ENCODE measurements around the gene BMERB1. TPM values are rescaled to one million over a fixed set of nuclear protein-coding genes. Genes with fewer than 3 reads are reported as not detected.

Gene BMERB1
- total RNA-seq, 2 donors from 2014 or later = 22.3 to 30.7 TPM

GRCh38 chr16:15483857-15484256, 49.5 kb downstream of the BMERB1 start:
- no peak for ATAC-seq (replicated peaks in 1 of 2)
- H3K27ac Mint-ChIP-seq = no peak overlapping the region
- no peaks in the 10 kb centered on the region for H3K27me3 Mint-ChIP-seq (ENCODE audit: low read depth)
- DNase-seq = no peak
- H3K4me3 Mint-ChIP-seq = no peak overlapping the region
- no peaks in the 10 kb centered on the region for H3K9me3 Mint-ChIP-seq
- H3K36me3 Mint-ChIP-seq (ENCODE audit: insufficient read depth in 2 of 2) = no peaks in the 10 kb centered on the region
- peaks cover 16% of the 10 kb centered on the region for H3K4me1 Mint-ChIP-seq (ENCODE audit: low read depth)

GRCh38 chr16:15484662-15485061, 50.3 kb downstream of the BMERB1 start:
- ATAC-seq (replicated peaks in 1 of 2) (no peak), DNase-seq (no peak)
- no peak overlapping the region for H3K27ac Mint-ChIP-seq
- H3K4me3 Mint-ChIP-seq = no peak overlapping the region
- no peaks in the 10 kb centered on the region for H3K9me3 Mint-ChIP-seq
- no peaks in the 10 kb centered on the region for H3K36me3 Mint-ChIP-seq (ENCODE audit: insufficient read depth in 2 of 2)
- peaks cover 24% of the 10 kb centered on the region for H3K4me1 Mint-ChIP-seq (ENCODE audit: low read depth)
- H3K27me3 Mint-ChIP-seq (ENCODE audit: low read depth) = no peaks in the 10 kb centered on the region

- no peak for DNase-seq
- Mint-ChIP-seq H3K36me3 (ENCODE audit: insufficient read depth in 2 of 2) (no peaks in the 10 kb centered on the region), H3K27me3 (ENCODE audit: low read depth) (no peaks in the 10 kb centered on the region), H3K27ac (no peak overlapping the region), H3K9me3 (no peaks in the 10 kb centered on the region), H3K4me3 (no peak overlapping the region), H3K4me1 (ENCODE audit: low read depth) (peaks cover 29% of the 10 kb centered on the region)
- ATAC-seq (replicated peaks in 1 of 2) = no peak
Observed at GRCh38 chr16:15485175-15485574, 50.8 kb downstream of the BMERB1 start.

- DNase-seq (no peak), ATAC-seq (replicated peaks in 1 of 2) (no peak)
- H3K9me3 Mint-ChIP-seq = no peaks in the 10 kb centered on the region
- peaks cover 39% of the 10 kb centered on the region for H3K4me1 Mint-ChIP-seq (ENCODE audit: low read depth)
- no peaks in the 10 kb centered on the region for H3K27me3 Mint-ChIP-seq (ENCODE audit: low read depth)
- no peak overlapping the region for H3K4me3 Mint-ChIP-seq
- H3K36me3 Mint-ChIP-seq (ENCODE audit: insufficient read depth in 2 of 2) = no peaks in the 10 kb centered on the region
- no peak overlapping the region for H3K27ac Mint-ChIP-seq
Observed at GRCh38 chr16:15486661-15487060, 52.3 kb downstream of the BMERB1 start.

- DNase-seq (no peak), ATAC-seq (replicated peaks in 1 of 2) (no peak)
- H3K4me1 Mint-ChIP-seq (ENCODE audit: low read depth) = peaks cover 40% of the 10 kb centered on the region
- no peaks in the 10 kb centered on the region for H3K27me3 Mint-ChIP-seq (ENCODE audit: low read depth)
- no peak overlapping the region for H3K4me3 Mint-ChIP-seq
- no peak overlapping the region for H3K27ac Mint-ChIP-seq
- no peaks in the 10 kb centered on the region for H3K9me3 Mint-ChIP-seq
- no peaks in the 10 kb centered on the region for H3K36me3 Mint-ChIP-seq (ENCODE audit: insufficient read depth in 2 of 2)
Observed at GRCh38 chr16:15487336-15488284, 53.2 kb downstream of the BMERB1 start.

GRCh38 chr16:15489016-15489415, 54.6 kb downstream of the BMERB1 start:
- Mint-ChIP-seq H3K27me3 (ENCODE audit: low read depth) (no peaks in the 10 kb centered on the region), H3K4me1 (ENCODE audit: low read depth) (peaks cover 42% of the 10 kb centered on the region), H3K9me3 (no peaks in the 10 kb centered on the region), H3K27ac (peak overlapping the region; percentile 4), H3K4me3 (peak overlapping the region in 1 of 2 donors; percentile 49), H3K36me3 (ENCODE audit: insufficient read depth in 2 of 2) (no peaks in the 10 kb centered on the region)
- ATAC-seq (replicated peaks in 1 of 2) = no peak
- no peak for DNase-seq

- ATAC-seq (replicated peaks in 1 of 2) (no peak), DNase-seq (no peak)
- Mint-ChIP-seq H3K4me3 (peak overlapping the region; percentile 35 to 49), H3K36me3 (ENCODE audit: insufficient read depth in 2 of 2) (no peaks in the 10 kb centered on the region), H3K27me3 (ENCODE audit: low read depth) (no peaks in the 10 kb centered on the region), H3K9me3 (no peaks in the 10 kb centered on the region), H3K4me1 (ENCODE audit: low read depth) (peaks cover 48% of the 10 kb centered on the region), H3K27ac (no peak overlapping the region)
Observed at GRCh38 chr16:15490123-15490711, 55.8 kb downstream of the BMERB1 start.

GRCh38 chr16:15491411-15491810, 57.0 kb downstream of the BMERB1 start:
- H3K27ac Mint-ChIP-seq = no peak overlapping the region
- ATAC-seq (replicated peaks in 1 of 2) = no peak
- H3K9me3 Mint-ChIP-seq = peaks cover 3% of the 10 kb centered on the region in 2 donors
- peaks cover 0 to 4% of the 10 kb centered on the region in 2 donors for H3K36me3 Mint-ChIP-seq (ENCODE audit: insufficient read depth in 2 of 2)
- no peak overlapping the region for H3K4me3 Mint-ChIP-seq
- no peaks in the 10 kb centered on the region for H3K27me3 Mint-ChIP-seq (ENCODE audit: low read depth)
- H3K4me1 Mint-ChIP-seq (ENCODE audit: low read depth) = peaks cover 48% of the 10 kb centered on the region
- DNase-seq = no peak

GRCh38 chr16:15492091-15492740, 57.8 kb downstream of the BMERB1 start:
- Mint-ChIP-seq H3K4me1 (ENCODE audit: low read depth) (peaks cover 48% of the 10 kb centered on the region), H3K27ac (no peak overlapping the region), H3K4me3 (no peak overlapping the region), H3K36me3 (ENCODE audit: insufficient read depth in 2 of 2) (peaks cover 0 to 4% of the 10 kb centered on the region in 2 donors), H3K9me3 (peaks cover 3% of the 10 kb centered on the region in 2 donors), H3K27me3 (ENCODE audit: low read depth) (no peaks in the 10 kb centered on the region)
- ATAC-seq (replicated peaks in 1 of 2) (no peak), DNase-seq (no peak)

GRCh38 chr16:15493466-15494180, 59.2 kb downstream of the BMERB1 start:
- peak overlapping the region; percentile 23 for H3K27ac Mint-ChIP-seq
- H3K27me3 Mint-ChIP-seq (ENCODE audit: low read depth) = peaks cover 8% of the 10 kb centered on the region
- H3K36me3 Mint-ChIP-seq (ENCODE audit: insufficient read depth in 2 of 2) = peaks cover 0 to 4% of the 10 kb centered on the region in 2 donors
- H3K4me3 Mint-ChIP-seq = no peak overlapping the region
- peaks cover 3% of the 10 kb centered on the region in 2 donors for H3K9me3 Mint-ChIP-seq
- peaks cover 48% of the 10 kb centered on the region for H3K4me1 Mint-ChIP-seq (ENCODE audit: low read depth)
- no peak for ATAC-seq (replicated peaks in 1 of 2)
- DNase-seq = no peak

GRCh38 chr16:15494236-15494635, 59.8 kb downstream of the BMERB1 start:
- ATAC-seq (replicated peaks in 1 of 2) = peak; percentile 63 to 68

GRCh38 chr16:15495898-15496297, 61.5 kb downstream of the BMERB1 start:
- H3K4me1 Mint-ChIP-seq (ENCODE audit: low read depth) = peaks cover 32% of the 10 kb centered on the region
- DNase-seq = no peak
- H3K27me3 Mint-ChIP-seq (ENCODE audit: low read depth) = peaks cover 8% of the 10 kb centered on the region
- peak; percentile 29 to 32 for ATAC-seq (replicated peaks in 1 of 2)
- H3K36me3 Mint-ChIP-seq (ENCODE audit: insufficient read depth in 2 of 2) = peaks cover 0 to 4% of the 10 kb centered on the region in 2 donors
- peaks cover 3% of the 10 kb centered on the region in 2 donors for H3K9me3 Mint-ChIP-seq
- peak overlapping the region; percentile 0 for H3K27ac Mint-ChIP-seq
- H3K4me3 Mint-ChIP-seq = no peak overlapping the region

More at GRCh38 chr16:15494236-15494635, 59.8 kb downstream of the BMERB1 start:
- peaks cover 3% of the 10 kb centered on the region in 2 donors for H3K9me3 Mint-ChIP-seq
- peaks cover 43% of the 10 kb centered on the region for H3K4me1 Mint-ChIP-seq (ENCODE audit: low read depth)
- H3K4me3 Mint-ChIP-seq = no peak overlapping the region
- peaks cover 8% of the 10 kb centered on the region for H3K27me3 Mint-ChIP-seq (ENCODE audit: low read depth)
- DNase-seq = no peak
- H3K27ac Mint-ChIP-seq = peak overlapping the region; percentile 23
- H3K36me3 Mint-ChIP-seq (ENCODE audit: insufficient read depth in 2 of 2) = peaks cover 0 to 4% of the 10 kb centered on the region in 2 donors

Data from activated T-cell treated with anti-CD3 and anti-CD28 coated beads, Interleukin-2, amount 50 U/mL, for 72 hours (primary cell).